ENCODE data around the gene GRM4.

DNA sequence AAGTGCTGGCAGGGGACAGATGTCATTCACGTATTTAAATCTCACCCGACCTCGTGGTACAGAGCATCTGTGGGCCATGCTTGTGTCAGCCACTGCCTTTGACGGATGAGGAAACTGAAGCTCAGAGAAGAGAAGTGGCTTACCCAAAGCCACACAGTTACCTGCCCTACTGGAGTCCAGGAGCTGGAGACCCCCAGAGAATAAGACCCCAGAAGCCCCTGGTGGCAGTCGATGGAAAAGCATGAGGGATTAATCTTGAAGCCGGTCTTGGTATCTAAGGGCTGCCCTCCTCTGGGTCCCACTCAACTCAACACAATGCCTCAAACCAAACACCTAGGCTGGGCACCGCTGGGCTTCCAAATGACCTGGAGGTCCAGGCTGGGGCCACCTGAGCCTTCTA, 83.1 kb downstream of the GRM4 start:
- TF ChIP-seq POLR2A (IDR thresholded peaks at IDR 0.05) (no peak), POLR2AphosphoS5 (IDR thresholded peaks at IDR 0.05) (no peak)
- TF ChIP-seq, protein P1, sequence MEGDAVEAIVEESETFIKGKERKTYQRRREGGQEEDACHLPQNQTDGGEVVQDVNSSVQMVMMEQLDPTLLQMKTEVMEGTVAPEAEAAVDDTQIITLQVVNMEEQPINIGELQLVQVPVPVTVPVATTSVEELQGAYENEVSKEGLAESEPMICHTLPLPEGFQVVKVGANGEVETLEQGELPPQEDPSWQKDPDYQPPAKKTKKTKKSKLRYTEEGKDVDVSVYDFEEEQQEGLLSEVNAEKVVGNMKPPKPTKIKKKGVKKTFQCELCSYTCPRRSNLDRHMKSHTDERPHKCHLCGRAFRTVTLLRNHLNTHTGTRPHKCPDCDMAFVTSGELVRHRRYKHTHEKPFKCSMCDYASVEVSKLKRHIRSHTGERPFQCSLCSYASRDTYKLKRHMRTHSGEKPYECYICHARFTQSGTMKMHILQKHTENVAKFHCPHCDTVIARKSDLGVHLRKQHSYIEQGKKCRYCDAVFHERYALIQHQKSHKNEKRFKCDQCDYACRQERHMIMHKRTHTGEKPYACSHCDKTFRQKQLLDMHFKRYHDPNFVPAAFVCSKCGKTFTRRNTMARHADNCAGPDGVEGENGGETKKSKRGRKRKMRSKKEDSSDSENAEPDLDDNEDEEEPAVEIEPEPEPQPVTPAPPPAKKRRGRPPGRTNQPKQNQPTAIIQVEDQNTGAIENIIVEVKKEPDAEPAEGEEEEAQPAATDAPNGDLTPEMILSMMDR (IDR thresholded peaks at IDR 0.05 in 8 of 11, conservative IDR thresholded peaks at IDR 0.05 in 3 of 11) = no peak
